ENCODE results near the gene EIF3A.

DNA sequence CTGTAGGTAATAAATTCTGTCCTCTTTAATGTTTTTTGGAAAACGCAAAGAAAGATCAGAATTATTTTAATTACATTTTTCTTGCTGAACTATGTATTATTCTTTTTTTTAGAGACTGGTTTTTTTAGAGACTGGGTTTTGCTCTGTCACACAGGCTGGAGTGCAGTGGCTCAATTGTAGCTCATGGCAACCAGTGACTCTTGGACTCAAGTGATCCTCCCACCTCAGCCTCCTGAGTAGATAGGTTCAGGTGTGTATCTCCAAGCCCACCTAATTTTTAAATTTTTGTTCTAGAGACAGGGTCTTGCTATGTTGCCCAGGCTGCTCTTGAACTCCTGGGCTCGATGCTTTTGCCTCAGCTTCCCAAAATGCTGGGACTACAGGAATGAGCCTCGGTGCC, 18.0 kb upstream of the EIF3A start:
- TF ChIP-seq, protein P1, sequence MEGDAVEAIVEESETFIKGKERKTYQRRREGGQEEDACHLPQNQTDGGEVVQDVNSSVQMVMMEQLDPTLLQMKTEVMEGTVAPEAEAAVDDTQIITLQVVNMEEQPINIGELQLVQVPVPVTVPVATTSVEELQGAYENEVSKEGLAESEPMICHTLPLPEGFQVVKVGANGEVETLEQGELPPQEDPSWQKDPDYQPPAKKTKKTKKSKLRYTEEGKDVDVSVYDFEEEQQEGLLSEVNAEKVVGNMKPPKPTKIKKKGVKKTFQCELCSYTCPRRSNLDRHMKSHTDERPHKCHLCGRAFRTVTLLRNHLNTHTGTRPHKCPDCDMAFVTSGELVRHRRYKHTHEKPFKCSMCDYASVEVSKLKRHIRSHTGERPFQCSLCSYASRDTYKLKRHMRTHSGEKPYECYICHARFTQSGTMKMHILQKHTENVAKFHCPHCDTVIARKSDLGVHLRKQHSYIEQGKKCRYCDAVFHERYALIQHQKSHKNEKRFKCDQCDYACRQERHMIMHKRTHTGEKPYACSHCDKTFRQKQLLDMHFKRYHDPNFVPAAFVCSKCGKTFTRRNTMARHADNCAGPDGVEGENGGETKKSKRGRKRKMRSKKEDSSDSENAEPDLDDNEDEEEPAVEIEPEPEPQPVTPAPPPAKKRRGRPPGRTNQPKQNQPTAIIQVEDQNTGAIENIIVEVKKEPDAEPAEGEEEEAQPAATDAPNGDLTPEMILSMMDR (IDR thresholded peaks at IDR 0.05; ENCODE audit: poor library complexity, severe bottlenecking): no peak
- no peak for TF ChIP-seq MXI1 (conservative IDR thresholded peaks at IDR 0.05; ENCODE audit: poor library complexity, severe bottlenecking)
- TF ChIP-seq EZH2 (IDR thresholded peaks at IDR 0.05; ENCODE audit: borderline replicate concordance, insufficient read depth, low read length, poor library complexity, severe bottlenecking): no peak
- no peak for TF ChIP-seq POLR2AphosphoS5 (IDR thresholded peaks at IDR 0.05)
- TF ChIP-seq, protein P2, sequence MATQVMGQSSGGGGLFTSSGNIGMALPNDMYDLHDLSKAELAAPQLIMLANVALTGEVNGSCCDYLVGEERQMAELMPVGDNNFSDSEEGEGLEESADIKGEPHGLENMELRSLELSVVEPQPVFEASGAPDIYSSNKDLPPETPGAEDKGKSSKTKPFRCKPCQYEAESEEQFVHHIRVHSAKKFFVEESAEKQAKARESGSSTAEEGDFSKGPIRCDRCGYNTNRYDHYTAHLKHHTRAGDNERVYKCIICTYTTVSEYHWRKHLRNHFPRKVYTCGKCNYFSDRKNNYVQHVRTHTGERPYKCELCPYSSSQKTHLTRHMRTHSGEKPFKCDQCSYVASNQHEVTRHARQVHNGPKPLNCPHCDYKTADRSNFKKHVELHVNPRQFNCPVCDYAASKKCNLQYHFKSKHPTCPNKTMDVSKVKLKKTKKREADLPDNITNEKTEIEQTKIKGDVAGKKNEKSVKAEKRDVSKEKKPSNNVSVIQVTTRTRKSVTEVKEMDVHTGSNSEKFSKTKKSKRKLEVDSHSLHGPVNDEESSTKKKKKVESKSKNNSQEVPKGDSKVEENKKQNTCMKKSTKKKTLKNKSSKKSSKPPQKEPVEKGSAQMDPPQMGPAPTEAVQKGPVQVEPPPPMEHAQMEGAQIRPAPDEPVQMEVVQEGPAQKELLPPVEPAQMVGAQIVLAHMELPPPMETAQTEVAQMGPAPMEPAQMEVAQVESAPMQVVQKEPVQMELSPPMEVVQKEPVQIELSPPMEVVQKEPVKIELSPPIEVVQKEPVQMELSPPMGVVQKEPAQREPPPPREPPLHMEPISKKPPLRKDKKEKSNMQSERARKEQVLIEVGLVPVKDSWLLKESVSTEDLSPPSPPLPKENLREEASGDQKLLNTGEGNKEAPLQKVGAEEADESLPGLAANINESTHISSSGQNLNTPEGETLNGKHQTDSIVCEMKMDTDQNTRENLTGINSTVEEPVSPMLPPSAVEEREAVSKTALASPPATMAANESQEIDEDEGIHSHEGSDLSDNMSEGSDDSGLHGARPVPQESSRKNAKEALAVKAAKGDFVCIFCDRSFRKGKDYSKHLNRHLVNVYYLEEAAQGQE (IDR thresholded peaks at IDR 0.05; ENCODE audit: borderline replicate concordance): no peak
- no peak for TF ChIP-seq EP300 (conservative IDR thresholded peaks at IDR 0.05; ENCODE audit: poor library complexity, severe bottlenecking)
- TF ChIP-seq TAF1 (IDR thresholded peaks at IDR 0.05; ENCODE audit: low read depth): no peak
